A549 (cell line): Measurements from ENCODE around the gene SLC3A2. TPM values are rescaled to one million over a fixed set of nuclear protein-coding genes. Genes with fewer than 3 reads are reported as not detected.

Experiments used
- ATAC-seq, 2 experiments: fragments of 200-7000 bp in 1 of 2; fragments of >200 bp in 1 of 2; cut with Nextera tagmentation in 1 of 2; cut with Tn5 transposase in 1 of 2; 3 replicates each; pipeline versions ENCODE4 v1.8.0 to v1.9.1; 2018 to 2020; ENCODE audit warnings: mild to moderate bottlenecking in 1 of 2, moderate library complexity in 1 of 2
- CTCF ChIA-PET: fragments of 300-600 bp; sonication (Branson Sonifier 250); formaldehyde crosslinking; extraction: SDS; loops from one replicate; lab custom pipeline; 2021; ENCODE audit warnings: antibody characterized with exemption, inconsistent platforms; lab: Yijun Ruan, JAX
- POLR2A ChIA-PET: fragments of 350-600 bp; formaldehyde crosslinking; extraction: SDS; loops from one replicate; lab custom pipeline; 2021; ENCODE audit warnings: antibody characterized with exemption, inconsistent platforms; lab: Yijun Ruan, JAX
- DNase-seq, 2 experiments: peaks; one replicate each; pipeline versions ENCODE4 v3.0.0 to v3.0.0-alpha.2; 2011 to 2016; ENCODE audit warnings: low read depth in 1 of 2, low spot score in 1 of 2
- FAIRE-seq: peaks from 2 replicates; lab custom pipeline; 2011; peaks lifted over from hg19 to GRCh38; lab: Jason Lieb, UNC
- H3K27ac ChIP-seq, 2 experiments: fragments of >200 bp; sonication (Bioruptor Twin); formaldehyde crosslinking; 3 replicates each; pipeline ENCODE4 v1.5.1; 2016 to 2017
- H3K4me1 ChIP-seq: fragments of >200 bp; sonication (Bioruptor Twin); formaldehyde crosslinking; 3 replicates; pipeline ENCODE4 v1.6.1; 2016
- H3K4me2 ChIP-seq: fragments of >200 bp; sonication (Bioruptor Twin); formaldehyde crosslinking; 3 replicates; pipeline ENCODE4 v1.6.1; 2016
- H3K4me3 ChIP-seq: fragments of >200 bp; sonication (Bioruptor Twin); formaldehyde crosslinking; 3 replicates; pipeline ENCODE4 v1.5.1; 2016
- H3K9me3 ChIP-seq: fragments of >200 bp; sonication (Bioruptor Twin); formaldehyde crosslinking; 3 replicates; pipeline ENCODE4 v1.6.1; 2016
- BCL3 ChIP-seq: fragments of >200 bp; sonication (Bioruptor Twin); formaldehyde crosslinking; IDR thresholded peaks from 3 replicates; pipeline ENCODE4 v1.6.1; 2016
- CEBPB ChIP-seq, 2 experiments: fragments of >200 bp in 1 of 2; sonication (Bioruptor Twin) in 1 of 2; formaldehyde crosslinking in 1 of 2; IDR thresholded peaks; 2 replicates each; pipeline ENCODE4 v1.6.1; 2012 to 2016
- ELK1 ChIP-seq: fragments of 150-350 bp; IDR thresholded peaks from 2 replicates; pipeline ENCODE4 v1.6.1; 2014; ENCODE audit warnings: low read depth, mild to moderate bottlenecking, low read length
- EP300 ChIP-seq, 2 experiments: fragments of >200 bp; sonication (Bioruptor Twin); formaldehyde crosslinking; IDR thresholded peaks; 2 replicates in 1 of 2; 3 replicates in 1 of 2; pipeline ENCODE4 v1.6.1; 2016 to 2017
- HDAC2 ChIP-seq: fragments of 200-600 bp; sonication (generic); IDR thresholded peaks from 2 replicates; pipeline ENCODE4 v1.6.1; 2016
- HMGXB4 ChIP-seq: fragments of 250-450 bp; sonication (Bioruptor Pico); IDR thresholded peaks from 2 replicates; pipeline ENCODE4 v1.5.0; 2021; ENCODE audit warnings: mild to moderate bottlenecking, moderate library complexity, borderline replicate concordance
- JUN ChIP-seq, 2 experiments: fragments of >200 bp; sonication (Bioruptor Twin); formaldehyde crosslinking; IDR thresholded peaks; 2 replicates in 1 of 2; 3 replicates in 1 of 2; pipeline ENCODE4 v1.6.1; 2016 to 2017
- KDM1A ChIP-seq: fragments of 200-600 bp; sonication (generic); IDR thresholded peaks from 2 replicates; pipeline ENCODE4 v1.6.1; 2016; ENCODE audit warnings: low read depth, mild to moderate bottlenecking
- MAZ ChIP-seq: fragments of 150-350 bp; IDR thresholded peaks from 2 replicates; pipeline ENCODE4 v1.6.1; 2014; ENCODE audit warnings: antibody characterized with exemption, low read depth, low read length, borderline replicate concordance
- PHF8 ChIP-seq: fragments of 200-600 bp; sonication (generic); IDR thresholded peaks from 2 replicates; pipeline ENCODE4 v1.6.1; 2016; ENCODE audit warnings: low read depth, mild to moderate bottlenecking, antibody characterized with exemption, moderate library complexity, borderline replicate concordance
- POLR2AphosphoS2 ChIP-seq: conservative IDR thresholded peaks from 2 replicates; pipeline ENCODE4 v1.6.1; 2012; ENCODE audit warnings: low read length, improper control_type of control experiment, inconsistent platforms
- SMC3 ChIP-seq: fragments of >200 bp; sonication (Bioruptor Twin); formaldehyde crosslinking; IDR thresholded peaks from 3 replicates; pipeline ENCODE4 v1.6.1; 2018; ENCODE audit warnings: inconsistent platforms
- TFCP2L1 ChIP-seq: fragments of 250-450 bp; sonication (Bioruptor Pico); IDR thresholded peaks from 2 replicates; pipeline ENCODE4 v1.5.0; 2021; ENCODE audit warnings: mild to moderate bottlenecking
- WGBS: methylation state at CpG from one replicate; pipeline ENCODE4 v1.1.6; 2017; ENCODE audit errors: missing lambda C conversion rate; 5-methylcytosine and 5-hydroxymethylcytosine counted together
- polyA plus RNA-seq, 4 experiments: library from polyadenylated mRNA; depleted of rRNA in 3 of 4; stranded (reverse); fragments of >200 nt; fragmentation: RNase III in 1 of 4; extraction: RNeasy Plus Mini Kit Qiagen cat#74134 plus additional on column Dnase treatment in 1 of 4; gene quantifications; 2 replicates in 3 of 4; 3 replicates in 1 of 4; pipeline ENCODE4 v1.2.3, GENCODE V29; 2011 to 2017

Gene SLC3A2
- polyA plus RNA-seq, 2 of the 4 experiments (the other 2 are of a cell fraction): 1,007 to 1,064 TPM

GRCh38 chr11:62853279-62853965 is 27.3 kb upstream of the SLC3A2 start:
- H3K9me3 ChIP-seq: no peaks in the 10 kb centered on the region
- ChIA-PET CTCF (interaction anchor here (1.9 to 5.5 kb wide), 2 partner anchors 10 to 30 kb away, joined by 6 to 42 read pairs; partner anchors contain the start of gene SLC3A2), POLR2A (interaction anchor here (0.8 to 9.3 kb wide), 4 partner anchors 9 to 28 kb away, joined by 3 to 159 read pairs (median 24); partner anchors contain the start of genes SLC3A2 and WDR74)
- no peak for ATAC-seq
- 17% methylated on average over 7 of the region's 7 CpGs for WGBS
- H3K27ac ChIP-seq: peak overlapping the region; percentile 90 to 91
- FAIRE-seq: no peak
- peak overlapping the region; percentile 98 for H3K4me2 ChIP-seq
- TF ChIP-seq POLR2AphosphoS2 (0 out of 2 replicates have a peak, but pooled peaks have one; percentile 6), TFCP2L1 (0 out of 2 replicates have a peak, but pooled peaks have one; percentile 19), PHF8 (no peak), SMC3 (no peak), CEBPB (IDR thresholded peaks at IDR 0.05) (no peak), MAZ (no peak), KDM1A (no peak), JUN (IDR thresholded peaks at IDR 0.05) (peak in 1 of 2 experiments; percentile 63; a peak in 1 of 5 replicates)
- peak overlapping the region; percentile 80 for H3K4me3 ChIP-seq
- peaks cover 43% of the 10 kb centered on the region for H3K4me1 ChIP-seq
- DNase-seq: no peak

- Histone ChIP-seq H3K27ac (peak overlapping the region; percentile 90 to 91), H3K4me1 (peaks cover 43% of the 10 kb centered on the region), H3K9me3 (no peaks in the 10 kb centered on the region), H3K4me3 (peak overlapping the region; percentile 80)
- WGBS: 2% methylated on average over 8 of the region's 8 CpGs
- ChIA-PET POLR2A (interaction anchor here (0.8 to 9.3 kb wide), 3 partner anchors 10 to 28 kb away, joined by 3 to 159 read pairs (median 42); partner anchors contain the start of genes SLC3A2 and WDR74), CTCF (interaction anchor here (0.6 to 5.5 kb wide), 4 partner anchors 9 to 67 kb away, joined by 3 to 42 read pairs (median 16); partner anchors contain the start of genes SLC3A2 and TMEM179B)
- ATAC-seq: no peak
- FAIRE-seq: no peak
- no peak for DNase-seq
- 0 out of 3 replicates have a peak, but pooled peaks have one; percentile 9 for TF ChIP-seq BCL3
- TF ChIP-seq ELK1: no peak
- TF ChIP-seq, all 56 proteins: peak for 1
- peak overlapping the region; percentile 98 for H3K4me2 ChIP-seq
These were observed 26.5 kb upstream of the SLC3A2 start for GRCh38 chr11:62854013-62854824.

- no peaks in the 10 kb centered on the region for H3K9me3 ChIP-seq
- 1% methylated on average over 15 of the region's 15 CpGs for WGBS
- FAIRE-seq: no peak
- peaks cover 46% of the 10 kb centered on the region for H3K4me1 ChIP-seq
- H3K4me3 ChIP-seq: peak overlapping the region; percentile 80
- H3K4me2 ChIP-seq: peak overlapping the region; percentile 98
- ATAC-seq: no peak
- TF ChIP-seq EP300 (IDR thresholded peaks at IDR 0.05) (no peak), HDAC2 (no peak), HMGXB4 (CRISPR knock-in tag) (0 out of 2 replicates have a peak, but pooled peaks have one; percentile 36)
- TF ChIP-seq, all 56 proteins: peak for 1
- peak overlapping the region; percentile 90 to 91 for H3K27ac ChIP-seq
- no peak for DNase-seq
- ChIA-PET POLR2A (interaction anchor here (0.8 to 9.3 kb wide), 12 partner anchors 10 to 264 kb away, joined by 3 to 159 read pairs (median 4); partner anchors contain the start of genes HNRNPUL2, NXF1, SLC3A2 and TTC9C), CTCF (interaction anchor here (0.7 to 5.5 kb wide), 5 partner anchors 8 to 68 kb away, joined by 3 to 42 read pairs (median 6); partner anchors contain the start of genes SLC3A2 and TMEM179B)
These were observed 25.7 kb upstream of the SLC3A2 start for GRCh38 chr11:62854825-62855570.
